Choroid plexus epithelial cell (primary cell): Measurements from ENCODE around the gene ZNF841.
A peak's percentile ranks its signal among the peaks of the same experiment; 100 is the strongest.
"Not testable (repeated sequence)": the region's sequence is repeated elsewhere in the genome, so short reads cannot be mapped to it uniquely, and the experiment has no call there.

Experiments used
- DNase-seq: peaks from one replicate; pipeline ENCODE4 v3.0.0-alpha.2; 2010; ENCODE audit warnings: low read depth
- H3K4me3 ChIP-seq: 2 replicates; pipeline ENCODE4 v1.5.1; 2011; ENCODE audit warnings: low read depth, mild to moderate bottlenecking, control low read depth, low read length, moderate library complexity
- TF ChIP-seq, protein P1 (sequence below): conservative IDR thresholded peaks from 2 replicates; pipeline ENCODE4 v1.5.1; 2011; ENCODE audit warnings: low read depth, mild to moderate bottlenecking, control low read depth, inconsistent platforms, low read length, moderate library complexity

The ZNF841 gene

DNA sequence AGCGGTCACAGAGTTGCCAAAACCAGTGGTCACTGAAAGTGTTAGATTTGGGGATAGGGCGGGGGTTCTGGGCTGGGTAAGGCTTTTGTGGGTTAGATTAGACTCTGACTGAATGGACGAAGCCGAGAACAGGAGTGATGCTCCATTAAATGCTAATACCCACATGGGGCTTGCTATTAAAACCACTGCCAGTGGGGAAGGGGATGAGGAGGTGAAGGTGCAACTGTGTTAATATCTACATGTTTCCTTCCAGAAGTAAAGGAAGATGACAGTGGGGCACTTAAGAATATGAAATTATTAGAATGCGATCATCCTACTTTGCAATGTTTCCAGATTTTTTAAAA is 66.8 kb downstream of the ZNF841 start:
- peak overlapping the region; percentile 96 for H3K4me3 ChIP-seq
- TF ChIP-seq, protein P1, sequence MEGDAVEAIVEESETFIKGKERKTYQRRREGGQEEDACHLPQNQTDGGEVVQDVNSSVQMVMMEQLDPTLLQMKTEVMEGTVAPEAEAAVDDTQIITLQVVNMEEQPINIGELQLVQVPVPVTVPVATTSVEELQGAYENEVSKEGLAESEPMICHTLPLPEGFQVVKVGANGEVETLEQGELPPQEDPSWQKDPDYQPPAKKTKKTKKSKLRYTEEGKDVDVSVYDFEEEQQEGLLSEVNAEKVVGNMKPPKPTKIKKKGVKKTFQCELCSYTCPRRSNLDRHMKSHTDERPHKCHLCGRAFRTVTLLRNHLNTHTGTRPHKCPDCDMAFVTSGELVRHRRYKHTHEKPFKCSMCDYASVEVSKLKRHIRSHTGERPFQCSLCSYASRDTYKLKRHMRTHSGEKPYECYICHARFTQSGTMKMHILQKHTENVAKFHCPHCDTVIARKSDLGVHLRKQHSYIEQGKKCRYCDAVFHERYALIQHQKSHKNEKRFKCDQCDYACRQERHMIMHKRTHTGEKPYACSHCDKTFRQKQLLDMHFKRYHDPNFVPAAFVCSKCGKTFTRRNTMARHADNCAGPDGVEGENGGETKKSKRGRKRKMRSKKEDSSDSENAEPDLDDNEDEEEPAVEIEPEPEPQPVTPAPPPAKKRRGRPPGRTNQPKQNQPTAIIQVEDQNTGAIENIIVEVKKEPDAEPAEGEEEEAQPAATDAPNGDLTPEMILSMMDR, result no peak
- DNase-seq, result no peak

DNA sequence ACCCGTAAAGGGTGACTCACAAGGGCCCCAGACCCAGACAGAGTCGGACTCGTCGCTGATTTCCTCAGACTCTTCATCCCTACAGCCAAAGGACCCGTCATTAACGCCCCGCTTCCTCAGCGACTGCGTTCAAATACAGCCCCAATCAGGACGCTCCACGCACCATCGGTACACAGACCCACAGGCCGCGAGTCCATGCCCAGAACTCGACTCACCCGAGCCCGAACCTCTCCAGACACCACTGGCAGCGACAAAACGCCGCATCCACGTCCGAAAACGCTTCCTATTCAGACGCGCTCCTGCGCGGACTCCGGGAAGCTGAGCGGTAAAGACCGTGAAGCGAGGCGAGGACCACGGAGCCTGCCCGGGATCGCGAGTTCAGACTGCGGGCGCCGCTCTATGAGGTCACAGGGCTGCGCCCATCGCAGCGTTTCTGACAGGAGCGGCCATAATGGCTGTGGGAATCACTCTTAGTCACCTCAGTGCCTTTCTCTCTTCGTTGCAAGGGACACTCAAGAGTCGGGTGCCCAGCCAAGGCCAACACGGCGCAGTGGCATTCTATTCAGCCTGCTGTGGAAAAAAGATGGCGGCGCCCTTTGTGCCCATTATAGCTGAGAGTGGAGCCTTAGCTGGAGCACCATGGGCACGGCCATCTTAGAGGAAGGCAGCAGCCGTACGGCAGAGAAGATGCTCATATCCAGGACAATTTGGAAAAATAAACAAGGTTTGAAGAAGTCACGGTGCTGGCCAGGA is 67.4 kb downstream of the ZNF841 start, which contains the start of gene ZNF614:
Gene ZNF614 (minus strand): TSS at position 353 of the 753 bp plus-strand sequence. CDS start 2,634 bp downstream, outside the sequence.
- H3K4me3 ChIP-seq, result peak within 1 kb of the TSS; percentile 96
- TF ChIP-seq, protein P1, result no peak
- DNase-seq, result peak; percentile 84

DNA sequence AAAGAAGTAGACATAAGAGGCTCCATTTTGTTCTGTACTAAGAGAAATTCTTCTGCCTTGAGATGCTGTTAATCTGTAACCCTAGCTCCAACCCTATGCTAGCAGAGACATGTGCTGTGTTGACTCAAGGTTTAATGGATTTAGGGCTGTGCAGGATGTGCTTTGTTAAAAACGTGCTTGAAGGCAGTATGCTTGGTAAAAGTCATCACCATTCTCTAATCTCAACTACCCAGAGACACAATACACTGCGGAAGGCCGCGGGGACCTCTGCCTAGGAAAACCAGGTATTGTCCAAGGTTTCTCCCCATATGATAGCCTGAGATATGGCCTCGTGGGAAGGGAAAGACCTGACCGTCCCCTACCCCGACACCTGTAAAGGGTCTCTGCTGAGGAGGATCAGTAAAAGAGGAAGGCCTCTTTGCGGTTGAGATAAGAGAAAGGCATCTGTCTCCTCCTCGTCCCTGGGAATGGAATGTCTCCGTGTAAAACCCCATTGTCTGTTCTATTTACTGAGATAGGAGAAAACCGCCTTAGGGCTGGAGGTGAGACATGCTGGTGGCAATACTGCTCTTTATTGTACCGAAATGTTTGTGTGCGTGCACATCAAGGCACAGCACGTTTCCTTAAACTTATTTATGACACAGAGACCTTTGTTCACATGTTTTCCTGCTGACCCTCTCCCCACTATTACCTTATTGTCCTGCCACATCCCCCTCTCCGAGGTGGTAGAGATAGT is 69.1 kb downstream of the ZNF841 start:
- DNase-seq, H3K4me3 ChIP-seq: not testable (repeated sequence)

DNA sequence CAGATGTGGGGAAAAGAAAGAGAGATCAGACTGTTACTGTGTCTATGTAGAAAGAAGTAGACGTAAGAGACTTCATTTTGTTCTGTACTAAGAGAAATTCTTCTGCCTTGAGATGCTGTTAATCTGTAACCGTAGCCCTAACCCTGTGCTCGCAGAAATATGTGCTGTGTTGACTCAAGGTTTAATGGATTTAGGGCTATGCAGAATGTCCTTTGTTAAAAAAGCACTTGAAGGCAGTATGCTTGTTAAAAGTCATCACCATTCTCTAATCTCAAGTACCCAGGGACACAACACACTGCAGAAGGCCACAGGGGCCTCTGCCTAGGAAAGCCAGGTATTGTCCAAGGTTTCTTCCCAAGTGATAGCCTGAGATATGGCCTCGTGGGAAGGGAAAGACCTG is 71.1 kb downstream of the ZNF841 start:
- not testable (repeated sequence) for DNase-seq, H3K4me3 ChIP-seq

DNA sequence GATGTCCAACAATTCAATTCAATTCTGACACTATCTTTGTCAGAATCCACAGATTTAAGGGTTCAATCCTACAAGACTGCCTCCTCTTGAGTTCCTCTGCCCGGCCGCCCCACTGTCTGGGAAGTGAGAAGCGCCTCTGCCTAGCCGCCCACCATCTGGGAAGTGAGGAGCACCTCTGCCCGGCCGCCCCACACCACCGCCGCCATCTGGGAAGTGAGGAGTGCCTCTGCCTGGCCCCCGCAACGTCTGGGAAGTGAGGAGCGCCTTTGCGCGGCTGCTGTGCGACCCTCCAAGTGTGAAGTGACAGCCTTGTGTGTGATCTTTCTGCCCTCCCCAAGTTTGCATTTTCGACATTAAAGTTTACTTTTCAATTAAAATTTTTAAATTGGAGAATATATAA is 73.4 kb downstream of the ZNF841 start:
- no peak overlapping the region for H3K4me3 ChIP-seq
- DNase-seq, result no peak
- TF ChIP-seq, protein P1, result no peak

DNA sequence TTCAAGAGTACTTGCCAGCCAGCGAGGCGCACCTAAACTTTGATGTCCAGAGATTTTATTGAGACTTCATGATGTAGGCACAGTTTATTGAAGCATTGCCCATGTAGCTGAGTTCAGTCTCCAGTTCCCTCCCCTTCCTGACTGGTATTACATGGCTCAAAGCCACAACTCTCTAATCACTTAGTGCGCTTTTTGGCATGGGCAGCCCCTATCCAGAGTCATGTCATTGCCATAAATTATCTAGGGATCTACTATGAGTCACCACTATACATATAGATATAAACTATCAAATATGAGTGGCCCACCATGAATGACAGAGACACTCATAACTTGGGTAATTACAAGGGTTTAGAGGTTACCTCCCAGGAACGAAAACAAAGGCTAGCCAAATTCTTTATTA is 75.1 kb downstream of the ZNF841 start:
- TF ChIP-seq, protein P1, result no peak
- DNase-seq, result no peak
- no peak overlapping the region for H3K4me3 ChIP-seq
